Measurements from ENCODE around the gene LRRC32. TPM values are rescaled to one million over a fixed set of nuclear protein-coding genes. Genes with fewer than 3 reads are reported as not detected.
A peak's percentile ranks its signal among the peaks of the same experiment; 100 is the strongest.
"Not testable (repeated sequence)": the region's sequence is repeated elsewhere in the genome, so short reads cannot be mapped to it uniquely, and the experiment has no call there.

The LRRC32 gene
- polyA plus RNA-seq, 10 donors = 22.7 to 37.3 (median 25.0) TPM

GRCh38 chr11:76649851-76650372 is 20.6 kb downstream of the LRRC32 start:
- DNase-seq = peak in 1 of 3 donors; percentile 67

DNA sequence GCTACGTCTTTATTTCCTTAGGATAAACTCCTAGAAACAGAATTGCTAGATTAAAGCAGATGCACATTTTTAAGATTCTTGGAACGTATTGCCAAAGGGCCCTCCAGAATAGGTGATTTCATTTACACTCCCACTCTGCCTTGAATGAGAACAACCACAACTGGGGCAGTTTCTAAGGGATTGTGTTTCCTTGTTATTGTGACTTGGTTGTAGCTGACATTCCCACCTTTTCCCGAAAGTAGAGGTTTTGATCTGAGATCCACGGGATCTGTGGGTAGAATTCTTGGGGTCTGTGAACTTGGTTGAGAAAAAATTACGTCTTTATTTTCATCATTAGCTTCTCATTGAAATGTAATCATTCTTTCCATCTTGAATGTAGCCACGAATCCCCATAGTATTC is 21.5 kb downstream of the LRRC32 start:
- DNase-seq = peak in 1 of 3 donors; percentile 71

DNA sequence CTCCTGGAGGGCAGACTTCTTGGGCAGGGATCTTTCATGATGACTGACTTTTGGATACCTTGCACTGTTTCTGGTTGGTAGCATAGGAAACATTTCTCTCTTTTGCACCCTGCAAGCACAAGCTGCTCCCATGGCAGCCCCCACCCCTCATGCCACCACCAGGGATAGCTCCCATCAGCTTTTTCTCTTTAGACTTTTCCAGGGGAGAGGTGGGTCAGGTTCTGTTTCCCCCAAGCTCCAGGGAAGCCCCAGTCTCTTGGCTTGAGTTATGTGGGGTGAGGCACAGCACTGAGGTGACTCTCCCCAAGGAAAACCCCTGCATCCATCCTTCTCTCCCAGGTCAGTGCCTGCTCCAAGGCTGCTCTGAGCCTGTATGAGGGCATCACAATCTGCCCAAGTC is 22.5 kb downstream of the LRRC32 start:
- DNase-seq = no peak

DNA sequence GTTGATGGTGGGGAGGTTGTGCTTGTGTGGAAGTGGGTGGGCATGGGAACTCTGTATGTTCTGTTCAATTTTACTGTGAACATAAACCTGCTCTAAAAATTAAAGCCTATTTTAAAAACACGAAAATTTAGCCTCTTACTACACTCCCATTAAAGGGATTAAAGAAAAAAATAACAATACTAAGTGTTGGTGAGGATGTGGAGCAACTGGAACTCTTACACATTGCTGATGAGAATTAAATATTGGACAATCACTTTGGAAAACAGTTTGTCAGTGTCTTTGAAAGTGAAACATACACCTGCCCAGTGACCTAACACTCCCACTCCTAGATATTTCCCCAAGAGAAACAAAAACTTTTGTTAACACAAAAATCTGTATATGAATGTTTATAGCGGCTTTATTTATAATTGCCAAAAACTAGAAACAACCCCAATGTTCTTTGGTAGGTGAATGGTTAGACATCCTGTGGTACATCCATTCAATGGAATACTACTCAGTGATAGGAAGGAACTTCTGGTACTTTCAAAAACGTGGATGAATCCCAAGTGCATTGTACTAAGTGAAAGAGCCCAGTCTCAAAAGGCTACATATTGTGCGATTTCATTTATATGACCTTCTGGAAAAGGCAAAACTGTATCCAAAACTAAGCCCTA is 23.5 kb downstream of the LRRC32 start:
- no peak for DNase-seq

- DNase-seq = no peak
These were observed 26.0 kb downstream of the LRRC32 start for GRCh38 chr11:76644591-76644990.

DNA sequence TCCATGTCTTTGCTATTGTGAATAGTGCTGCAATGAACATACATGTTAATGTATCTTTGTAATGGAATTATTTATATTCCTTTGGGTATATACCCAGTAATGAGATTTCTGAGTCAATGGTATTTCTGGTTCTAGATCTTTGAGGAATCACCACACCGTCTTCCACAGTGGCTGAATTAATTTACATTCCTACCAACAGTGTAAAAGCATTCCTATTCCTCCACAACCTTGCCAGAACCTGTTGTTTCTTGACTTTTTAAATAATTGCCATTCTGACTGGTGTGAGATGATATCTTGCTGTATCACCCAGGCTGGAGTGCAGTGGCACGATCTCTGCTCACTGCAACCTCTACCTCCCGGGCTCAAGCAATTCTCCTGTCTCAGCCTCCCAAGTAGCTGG is 26.8 kb downstream of the LRRC32 start:
- DNase-seq = not testable (repeated sequence)

- DNase-seq = no peak
These were observed 28.2 kb downstream of the LRRC32 start for GRCh38 chr11:76642341-76642740.

- DNase-seq = no peak
These were observed 28.6 kb downstream of the LRRC32 start for GRCh38 chr11:76641905-76642304.

GRCh38 chr11:76640501-76640900 is 30.0 kb downstream of the LRRC32 start:
- no peak for DNase-seq

- no peak for DNase-seq
These were observed 30.9 kb downstream of the LRRC32 start for GRCh38 chr11:76639621-76640020.

DNA sequence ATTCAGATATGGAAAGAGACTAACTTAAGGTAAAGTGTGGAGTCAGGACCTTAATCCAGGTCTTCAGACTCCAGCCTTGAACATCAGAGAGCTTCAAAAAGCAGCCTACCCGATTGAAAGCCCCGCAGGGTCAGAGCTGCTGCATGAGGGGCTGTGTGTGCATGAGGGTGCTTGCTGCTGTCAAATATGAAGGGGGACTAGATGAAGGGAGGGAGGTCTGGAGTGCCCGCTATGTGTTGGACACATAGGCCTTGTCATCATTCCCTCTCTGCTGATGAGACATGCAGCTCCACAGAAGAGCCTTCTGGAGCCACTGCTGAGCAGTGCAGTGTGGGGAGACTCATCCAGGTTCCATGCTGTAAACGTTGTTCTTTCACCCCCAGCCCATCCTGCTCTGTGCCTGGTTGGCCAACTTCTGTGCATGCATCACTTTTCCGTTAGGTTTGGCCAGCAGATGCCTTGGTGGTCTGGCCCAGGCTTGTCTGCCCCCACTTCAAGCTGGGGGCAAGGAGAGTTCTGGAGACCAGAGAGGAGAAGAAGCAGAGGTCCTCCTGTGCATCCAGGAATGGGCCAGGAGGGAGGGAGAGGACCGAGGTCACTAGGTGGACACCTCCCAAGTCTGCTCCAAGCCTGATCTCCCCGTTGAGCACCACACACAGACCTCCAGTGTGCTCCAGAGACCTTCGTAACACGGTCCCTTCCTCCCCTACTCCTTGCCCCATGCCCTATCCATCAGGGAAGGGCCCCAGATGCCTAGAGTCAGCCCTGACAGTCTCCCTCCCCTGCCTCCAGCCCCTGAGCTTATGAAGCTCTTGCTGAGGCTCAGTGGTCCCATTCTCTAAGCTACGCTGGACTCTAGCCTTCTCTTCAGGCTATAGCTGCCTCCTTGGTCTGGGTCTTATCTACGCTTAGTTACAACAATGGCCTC is 32.0 kb downstream of the LRRC32 start:
- no peak for DNase-seq

GRCh38 chr11:76637491-76638269 is 32.9 kb downstream of the LRRC32 start:
- DNase-seq = peak in 1 of 3 donors; percentile 43

DNA sequence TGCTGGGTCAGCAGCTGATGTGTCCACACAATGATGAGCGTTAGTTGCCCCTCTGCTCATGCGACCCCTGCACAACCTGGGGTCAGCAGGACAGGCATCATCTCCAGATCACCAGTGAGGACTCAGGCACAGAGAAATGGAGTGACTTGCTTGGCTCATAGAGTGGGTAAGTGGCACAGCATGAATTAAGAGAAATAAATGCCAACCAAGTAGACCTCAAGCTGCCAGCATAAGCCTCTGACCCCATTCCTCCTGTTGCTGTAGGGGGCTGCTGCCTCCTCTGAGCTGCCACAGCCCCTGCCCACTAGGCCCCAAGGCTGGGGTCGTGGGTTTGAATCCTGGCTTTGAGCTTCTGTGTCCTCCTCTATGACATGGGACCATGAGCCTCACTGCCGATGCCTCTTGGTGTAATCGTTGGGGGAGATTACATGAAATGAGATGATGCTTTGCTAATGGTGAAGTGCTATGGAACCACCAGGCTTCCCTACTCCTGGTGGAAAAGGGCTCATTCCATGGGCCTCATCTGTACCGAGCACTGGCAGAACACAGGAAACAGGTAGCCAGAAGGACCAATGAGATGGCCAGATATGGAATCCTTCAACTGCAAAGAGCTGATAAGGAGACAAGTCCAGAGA is 33.6 kb downstream of the LRRC32 start:
- DNase-seq = no peak

DNA sequence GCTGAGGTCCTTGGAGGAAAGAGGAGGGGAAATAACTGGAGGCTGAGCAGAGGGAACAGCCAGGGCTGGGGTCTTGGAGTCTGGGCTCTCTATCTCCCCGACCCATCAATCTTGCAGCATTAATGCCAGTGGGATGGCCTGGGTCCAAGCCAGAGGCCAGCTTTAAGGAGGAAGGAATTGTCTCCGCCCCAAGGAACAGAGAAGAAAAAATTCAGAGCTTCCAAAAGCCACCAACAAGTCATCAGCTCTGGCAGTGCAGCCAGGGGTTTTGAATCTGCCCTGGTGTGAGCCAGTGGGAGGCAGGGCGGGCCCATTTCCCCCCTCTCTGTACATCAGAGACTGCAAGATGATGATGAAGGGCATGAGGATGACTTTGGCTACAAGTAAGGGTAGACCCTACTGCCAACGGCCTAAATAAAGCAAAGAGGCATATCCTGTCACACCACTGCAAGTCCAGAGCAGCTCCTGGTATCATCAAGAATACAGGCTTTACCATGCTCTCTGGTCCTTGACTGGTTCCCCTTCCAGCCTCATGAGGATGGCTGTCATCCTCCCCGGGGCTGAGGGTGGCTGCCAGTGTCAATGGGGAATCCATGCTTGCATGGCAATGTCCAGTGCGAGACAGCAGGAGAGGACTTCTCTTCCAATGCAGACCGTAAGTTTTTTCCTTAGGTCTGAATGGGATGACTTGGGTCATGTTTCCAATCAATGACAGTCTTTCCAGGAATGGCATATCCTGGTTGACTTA is 34.4 kb downstream of the LRRC32 start:
- DNase-seq = no peak

- peak; percentile 30 to 75 (median 67) for DNase-seq
These were observed 35.7 kb downstream of the LRRC32 start for GRCh38 chr11:76634886-76635285.

DNA sequence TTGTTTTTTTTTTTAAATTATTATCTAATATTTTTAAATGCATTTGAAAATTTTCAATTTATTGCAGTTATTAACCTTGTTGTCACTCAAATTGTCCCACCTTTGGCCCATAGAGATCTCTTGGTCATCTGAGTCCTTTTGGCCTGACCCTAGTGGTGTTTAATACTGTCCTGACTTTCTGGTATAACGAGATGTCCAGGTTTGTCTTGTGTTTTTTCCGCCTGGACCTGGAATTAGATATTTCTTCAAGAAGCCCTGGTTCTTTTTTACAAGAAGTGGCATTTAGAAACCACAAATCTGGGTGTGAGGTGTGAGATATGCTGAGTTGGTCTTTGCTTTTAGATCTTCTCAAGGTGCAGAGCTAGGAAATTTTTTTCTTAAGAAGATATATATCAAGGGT is 38.1 kb downstream of the LRRC32 start:
- DNase-seq = no peak

DNA sequence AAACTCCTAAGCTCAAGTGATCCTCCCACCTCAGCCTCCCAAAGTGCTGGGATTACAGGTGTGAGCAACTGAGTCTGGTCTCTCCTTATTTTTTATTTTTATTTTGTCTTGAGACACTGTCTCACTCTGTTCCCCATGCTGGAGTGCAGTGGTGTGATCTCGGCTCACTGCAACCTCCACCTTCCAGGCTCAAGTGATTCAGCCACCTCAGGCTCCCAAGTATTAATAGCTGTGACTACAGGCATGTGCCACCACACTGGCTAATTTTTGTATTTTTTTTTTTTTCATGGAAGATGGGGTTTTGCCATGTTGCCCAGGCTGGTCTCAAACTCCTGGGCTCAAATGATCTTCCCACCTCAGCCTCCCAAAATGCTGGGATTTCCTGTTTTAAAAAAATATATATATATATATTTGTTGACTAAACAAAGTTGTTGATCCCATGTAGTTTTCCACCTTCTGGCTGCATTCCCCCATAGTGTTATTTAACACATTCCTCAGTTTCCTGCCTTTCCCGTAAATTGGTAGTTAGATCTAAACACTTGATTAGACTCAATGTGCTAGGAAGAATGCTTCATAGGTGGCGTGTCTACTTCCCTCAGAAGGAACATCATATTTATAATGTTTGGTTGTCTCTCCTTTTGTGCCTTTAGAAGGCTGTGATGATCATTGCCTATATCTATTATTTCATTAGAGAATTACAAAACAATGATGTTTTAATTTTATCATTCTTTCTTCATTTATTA is 38.8 kb downstream of the LRRC32 start:
- DNase-seq = no peak

DNA sequence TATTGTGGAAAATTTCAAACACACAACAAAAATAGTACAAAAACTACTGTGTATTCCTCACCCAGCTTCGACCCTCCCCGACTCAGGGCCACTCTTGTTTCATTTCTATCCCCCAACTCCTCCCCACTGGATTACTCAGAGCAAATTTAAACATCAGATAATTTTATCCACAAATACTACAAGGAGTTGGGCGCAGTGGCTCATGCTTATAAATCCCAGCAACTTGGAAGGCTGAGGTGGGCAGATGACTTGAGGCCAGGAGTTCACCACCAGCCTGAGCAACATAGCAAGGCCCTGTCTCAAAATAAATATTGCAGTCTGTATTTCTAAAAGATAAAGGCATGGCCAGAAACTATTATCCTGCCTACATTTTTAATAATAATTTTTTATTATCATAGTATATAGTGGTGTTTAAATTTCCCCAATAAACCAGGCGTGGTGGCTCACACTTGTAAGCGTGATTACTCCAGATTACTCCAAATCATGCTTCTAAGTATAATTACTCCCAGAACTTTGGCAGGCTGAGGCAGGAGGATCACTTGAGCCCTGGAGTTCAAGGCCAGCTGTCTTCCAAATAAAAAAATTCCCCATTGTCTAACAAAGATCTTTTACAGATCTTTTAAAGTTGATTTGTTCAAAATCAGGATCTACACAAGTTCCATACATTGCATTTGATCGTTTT is 39.8 kb downstream of the LRRC32 start:
- no peak for DNase-seq

- peak in 2 of 3 donors; percentile 33 to 80 for DNase-seq
These were observed 40.5 kb downstream of the LRRC32 start for GRCh38 chr11:76629853-76630599.
